ENCODE measurements around the gene EXOSC5.
A peak's percentile ranks its signal among the peaks of the same experiment; 100 is the strongest.
"Not testable (repeated sequence)": the region's sequence is repeated elsewhere in the genome, so short reads cannot be mapped to it uniquely, and the experiment has no call there.

The EXOSC5 gene

DNA sequence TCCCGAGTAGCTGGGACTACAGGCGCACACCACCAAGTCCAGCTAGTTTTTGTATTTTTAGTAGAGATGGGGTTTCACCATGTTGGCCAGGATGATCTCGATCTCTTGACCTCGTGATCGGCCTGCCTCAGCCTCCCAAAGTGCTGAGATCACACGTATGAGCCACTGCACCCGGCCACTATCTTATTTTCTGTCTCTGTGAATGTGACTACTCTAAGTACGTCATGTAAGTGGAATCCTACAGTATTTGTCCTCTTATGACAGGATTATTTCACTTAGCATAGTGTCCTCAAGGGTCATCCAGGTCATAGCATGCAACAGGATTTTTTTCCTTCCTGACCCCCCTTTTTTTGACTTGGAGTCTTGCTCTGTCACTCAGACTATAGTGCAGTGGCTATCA lies 25.6 kb downstream of the EXOSC5 start:
- H2BK5ac ChIP-seq (ENCODE audit: low read depth, low read length, poor library complexity, severe bottlenecking) = no peak overlapping the region
- H3K27me3 ChIP-seq (ENCODE audit: control insufficient read depth in 1 of 2, insufficient read depth in 1 of 2, low read length in 2 of 2) = no peaks in the 10 kb centered on the region
- H4K91ac ChIP-seq (ENCODE audit: low read length) = no peak overlapping the region
- H3K79me1 ChIP-seq (replicated peaks; ENCODE audit: low read length, poor library complexity, severe bottlenecking) = peaks cover 26% of the 10 kb centered on the region
- H3K23ac ChIP-seq (ENCODE audit: low read length in 2 of 2) = no peak overlapping the region
- WGBS = 96% methylated on average over 7 of the region's 8 CpGs
- H3K27ac ChIP-seq (ENCODE audit: low read length, poor library complexity, severe bottlenecking) = no peak overlapping the region
- no peak overlapping the region for H2BK120ac ChIP-seq (ENCODE audit: low read depth, low read length)
- H2AK5ac ChIP-seq (ENCODE audit: low read length, severe bottlenecking) = peak overlapping the region; percentile 65
- H3K4me2 ChIP-seq (ENCODE audit: low read length, poor library complexity, severe bottlenecking) = no peak overlapping the region
- H2BK12ac ChIP-seq (ENCODE audit: low read length in 2 of 2) = no peak overlapping the region
- H3K14ac ChIP-seq (ENCODE audit: low read length in 2 of 2) = no peak overlapping the region
- H3K9me3 ChIP-seq (ENCODE audit: control insufficient read depth, low read length) = no peaks in the 10 kb centered on the region
- H3K18ac ChIP-seq (ENCODE audit: low read depth in 1 of 2, low read length in 2 of 2) = no peak overlapping the region
- H4K8ac ChIP-seq (ENCODE audit: low read length) = no peak overlapping the region
- no peak overlapping the region for H3K4me3 ChIP-seq (ENCODE audit: insufficient read depth in 1 of 2, low read depth in 1 of 2, low read length in 2 of 2)
- H3K4ac ChIP-seq (ENCODE audit: low read depth in 1 of 2, low read length in 2 of 2) = no peak overlapping the region
- peaks cover 30% of the 10 kb centered on the region for H3K4me1 ChIP-seq (ENCODE audit: control insufficient read depth, insufficient read depth, low read depth, low read length)
- H3K9ac ChIP-seq (ENCODE audit: low read length) = no peak overlapping the region
- no peak overlapping the region for H2AFZ ChIP-seq (ENCODE audit: low read depth, low read length)
- H3K36me3 ChIP-seq (ENCODE audit: control insufficient read depth in 1 of 2, insufficient read depth in 2 of 2, low read depth in 1 of 2, low read length in 2 of 2) = peaks cover 0 to 3% of the 10 kb centered on the region in 2 experiments
- DNase-seq = no peak
- no peak overlapping the region for H2BK15ac ChIP-seq (ENCODE audit: low read depth, poor library complexity, severe bottlenecking)

DNA sequence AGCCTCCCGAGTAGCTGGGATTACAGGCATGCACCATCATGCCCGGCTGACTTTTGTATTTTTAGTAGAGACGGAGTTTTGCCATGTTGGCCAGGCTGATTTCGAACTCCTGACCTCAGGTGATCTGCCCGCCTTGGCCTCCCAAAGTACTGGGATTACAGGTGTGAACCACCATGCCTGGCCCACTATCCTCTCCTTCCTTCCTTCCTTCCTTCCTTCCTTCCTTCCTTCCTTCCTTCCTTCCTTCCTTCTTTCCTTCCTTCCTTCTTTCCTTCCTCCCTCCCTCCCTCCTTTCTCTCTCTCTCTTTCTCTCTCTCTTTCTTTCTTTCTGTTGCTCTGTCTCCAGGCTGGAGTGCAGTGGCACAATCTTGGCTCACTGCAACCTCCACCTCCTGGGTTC lies 26.0 kb downstream of the EXOSC5 start:
- H2BK12ac ChIP-seq (ENCODE audit: low read length in 2 of 2); H3K4me3 ChIP-seq (ENCODE audit: insufficient read depth in 1 of 2, low read depth in 1 of 2, low read length in 2 of 2); H3K4me2 ChIP-seq (ENCODE audit: low read length, poor library complexity, severe bottlenecking); H3K9ac ChIP-seq (ENCODE audit: low read length); H3K27ac ChIP-seq (ENCODE audit: low read length, poor library complexity, severe bottlenecking); H3K23ac ChIP-seq (ENCODE audit: low read length in 2 of 2); H3K36me3 ChIP-seq (ENCODE audit: control insufficient read depth in 1 of 2, insufficient read depth in 2 of 2, low read depth in 1 of 2, low read length in 2 of 2); H2AFZ ChIP-seq (ENCODE audit: low read depth, low read length); H2BK15ac ChIP-seq (ENCODE audit: low read depth, poor library complexity, severe bottlenecking); H2AK5ac ChIP-seq (ENCODE audit: low read length, severe bottlenecking); H3K4ac ChIP-seq (ENCODE audit: low read depth in 1 of 2, low read length in 2 of 2); H3K14ac ChIP-seq (ENCODE audit: low read length in 2 of 2); H3K27me3 ChIP-seq (ENCODE audit: control insufficient read depth in 1 of 2, insufficient read depth in 1 of 2, low read length in 2 of 2); H3K18ac ChIP-seq (ENCODE audit: low read depth in 1 of 2, low read length in 2 of 2); H2BK120ac ChIP-seq (ENCODE audit: low read depth, low read length); DNase-seq; H2BK5ac ChIP-seq (ENCODE audit: low read depth, low read length, poor library complexity, severe bottlenecking); H4K91ac ChIP-seq (ENCODE audit: low read length); H3K9me3 ChIP-seq (ENCODE audit: control insufficient read depth, low read length); H4K8ac ChIP-seq (ENCODE audit: low read length): not testable (repeated sequence)
- WGBS = 98% methylated on average over 5 of the region's 5 CpGs
- Histone ChIP-seq H3K4me1 (ENCODE audit: control insufficient read depth, insufficient read depth, low read depth, low read length) (peaks cover 30% of the 10 kb centered on the region), H3K79me1 (replicated peaks; ENCODE audit: low read length, poor library complexity, severe bottlenecking) (peaks cover 25% of the 10 kb centered on the region)

DNA sequence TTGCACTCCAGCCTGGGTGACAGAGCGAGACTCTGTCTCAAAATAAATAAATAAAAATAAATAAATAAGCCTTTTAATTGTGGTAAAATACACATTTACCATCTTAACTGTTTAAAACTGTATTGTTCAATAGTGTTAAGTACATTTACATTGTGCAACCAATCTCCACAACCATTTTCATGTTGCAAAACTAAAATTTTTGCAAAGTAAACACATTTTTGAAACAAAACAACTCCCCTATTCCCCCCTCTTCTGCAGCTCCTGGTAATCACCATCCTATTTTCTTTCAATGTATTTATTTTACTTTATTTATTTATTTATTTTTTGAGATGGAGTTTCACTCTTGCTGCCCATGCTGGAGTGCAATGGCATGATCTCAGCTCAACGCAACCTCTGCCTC lies 27.4 kb downstream of the EXOSC5 start:
- H4K91ac ChIP-seq (ENCODE audit: low read length) = no peak overlapping the region
- no peak overlapping the region for H3K23ac ChIP-seq (ENCODE audit: low read length in 2 of 2)
- no peaks in the 10 kb centered on the region for H3K9me3 ChIP-seq (ENCODE audit: control insufficient read depth, low read length)
- no peak overlapping the region for H3K27ac ChIP-seq (ENCODE audit: low read length, poor library complexity, severe bottlenecking)
- H2BK120ac ChIP-seq (ENCODE audit: low read depth, low read length) = no peak overlapping the region
- H4K8ac ChIP-seq (ENCODE audit: low read length) = no peak overlapping the region
- no peak overlapping the region for H2BK15ac ChIP-seq (ENCODE audit: low read depth, poor library complexity, severe bottlenecking)
- no peak overlapping the region for H3K4me3 ChIP-seq (ENCODE audit: insufficient read depth in 1 of 2, low read depth in 1 of 2, low read length in 2 of 2)
- H3K79me1 ChIP-seq (replicated peaks; ENCODE audit: low read length, poor library complexity, severe bottlenecking) = peaks cover 24% of the 10 kb centered on the region
- H2BK5ac ChIP-seq (ENCODE audit: low read depth, low read length, poor library complexity, severe bottlenecking) = no peak overlapping the region
- DNase-seq = no peak
- H2AK5ac ChIP-seq (ENCODE audit: low read length, severe bottlenecking) = no peak overlapping the region
- 100% methylated on average over 1 of the region's 2 CpGs for WGBS
- H2BK12ac ChIP-seq (ENCODE audit: low read length in 2 of 2) = no peak overlapping the region
- H3K36me3 ChIP-seq (ENCODE audit: control insufficient read depth in 1 of 2, insufficient read depth in 2 of 2, low read depth in 1 of 2, low read length in 2 of 2) = peaks cover 0 to 3% of the 10 kb centered on the region in 2 experiments
- H3K4ac ChIP-seq (ENCODE audit: low read depth in 1 of 2, low read length in 2 of 2) = no peak overlapping the region
- H3K27me3 ChIP-seq (ENCODE audit: control insufficient read depth in 1 of 2, insufficient read depth in 1 of 2, low read length in 2 of 2) = no peaks in the 10 kb centered on the region
- H3K9ac ChIP-seq (ENCODE audit: low read length) = no peak overlapping the region
- no peak overlapping the region for H3K18ac ChIP-seq (ENCODE audit: low read depth in 1 of 2, low read length in 2 of 2)
- H3K4me1 ChIP-seq (ENCODE audit: control insufficient read depth, insufficient read depth, low read depth, low read length) = peaks cover 32% of the 10 kb centered on the region
- no peak overlapping the region for H3K14ac ChIP-seq (ENCODE audit: low read length in 2 of 2)
- no peak overlapping the region for H2AFZ ChIP-seq (ENCODE audit: low read depth, low read length)
- H3K4me2 ChIP-seq (ENCODE audit: low read length, poor library complexity, severe bottlenecking) = no peak overlapping the region

DNA sequence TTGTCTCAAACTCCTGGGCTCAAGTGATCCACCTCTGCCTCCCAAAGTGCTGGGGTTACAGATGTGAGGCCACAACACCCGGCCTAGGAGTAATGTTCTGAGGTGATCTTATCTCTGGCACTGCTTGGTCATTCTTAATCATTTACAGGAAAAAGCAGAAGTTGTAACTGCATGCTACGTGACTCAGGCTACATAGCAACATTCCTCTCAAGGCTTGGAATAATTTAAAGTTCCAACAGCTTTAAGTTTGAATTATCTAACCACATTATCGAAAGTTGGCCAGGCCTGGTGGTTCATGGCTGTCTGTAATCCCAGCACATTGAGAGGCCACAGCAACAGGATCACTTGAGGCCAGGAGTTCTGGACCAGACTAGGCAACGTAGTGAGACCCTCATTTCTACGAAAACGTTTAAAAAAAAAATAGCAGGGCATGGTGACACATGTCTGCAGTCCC lies 29.3 kb downstream of the EXOSC5 start:
- H3K9me3 ChIP-seq (ENCODE audit: control insufficient read depth, low read length) = no peaks in the 10 kb centered on the region
- H2AK5ac ChIP-seq (ENCODE audit: low read length, severe bottlenecking) = peak overlapping the region; percentile 94
- H3K27me3 ChIP-seq (ENCODE audit: control insufficient read depth in 1 of 2, insufficient read depth in 1 of 2, low read length in 2 of 2) = no peaks in the 10 kb centered on the region
- peak; percentile 90 for DNase-seq
- peak overlapping the region; percentile 79 for H3K9ac ChIP-seq (ENCODE audit: low read length)
- peak overlapping the region; percentile 70 to 91 for H3K18ac ChIP-seq (ENCODE audit: low read depth in 1 of 2, low read length in 2 of 2)
- H2BK15ac ChIP-seq (ENCODE audit: low read depth, poor library complexity, severe bottlenecking) = no peak overlapping the region
- peak overlapping the region in 1 of 2 experiments; percentile 17 for H3K4ac ChIP-seq (ENCODE audit: low read depth in 1 of 2, low read length in 2 of 2)
- H3K27ac ChIP-seq (ENCODE audit: low read length, poor library complexity, severe bottlenecking) = peak overlapping the region; percentile 96
- H3K14ac ChIP-seq (ENCODE audit: low read length in 2 of 2) = no peak overlapping the region
- peak overlapping the region; percentile 1 for H3K4me2 ChIP-seq (ENCODE audit: low read length, poor library complexity, severe bottlenecking)
- H2BK5ac ChIP-seq (ENCODE audit: low read depth, low read length, poor library complexity, severe bottlenecking) = peak overlapping the region; percentile 74
- H3K4me1 ChIP-seq (ENCODE audit: control insufficient read depth, insufficient read depth, low read depth, low read length) = peaks cover 29% of the 10 kb centered on the region
- peak overlapping the region; percentile 27 for H4K91ac ChIP-seq (ENCODE audit: low read length)
- H4K8ac ChIP-seq (ENCODE audit: low read length) = peak overlapping the region; percentile 85
- H3K23ac ChIP-seq (ENCODE audit: low read length in 2 of 2) = no peak overlapping the region
- WGBS = 29% methylated on average over 6 of the region's 6 CpGs
- H3K4me3 ChIP-seq (ENCODE audit: insufficient read depth in 1 of 2, low read depth in 1 of 2, low read length in 2 of 2) = no peak overlapping the region
- peak overlapping the region; percentile 68 for H2BK120ac ChIP-seq (ENCODE audit: low read depth, low read length)
- no peak overlapping the region for H2AFZ ChIP-seq (ENCODE audit: low read depth, low read length)
- peaks cover 0 to 3% of the 10 kb centered on the region in 2 experiments for H3K36me3 ChIP-seq (ENCODE audit: control insufficient read depth in 1 of 2, insufficient read depth in 2 of 2, low read depth in 1 of 2, low read length in 2 of 2)
- peaks cover 27% of the 10 kb centered on the region for H3K79me1 ChIP-seq (replicated peaks; ENCODE audit: low read length, poor library complexity, severe bottlenecking)
- no peak overlapping the region for H2BK12ac ChIP-seq (ENCODE audit: low read length in 2 of 2)
